OCI-M2 (cell line): ENCODE measurements around the gene KLF14.
"Not testable (repeated sequence)": the region's sequence is repeated elsewhere in the genome, so short reads cannot be mapped to it uniquely, and the experiment has no call there.

Experiments
- DNase-seq: peaks from one replicate; lab custom pipeline; 2025; ENCODE audit not compliant: unreplicated experiment; lab: John Stamatoyannopoulos, UW

Gene KLF14

GRCh38 chr7:130719541-130719940 is 14.5 kb downstream of the KLF14 start:
- DNase-seq = no peak

GRCh38 chr7:130712416-130712815 is 21.6 kb downstream of the KLF14 start:
- no peak for DNase-seq

DNA sequence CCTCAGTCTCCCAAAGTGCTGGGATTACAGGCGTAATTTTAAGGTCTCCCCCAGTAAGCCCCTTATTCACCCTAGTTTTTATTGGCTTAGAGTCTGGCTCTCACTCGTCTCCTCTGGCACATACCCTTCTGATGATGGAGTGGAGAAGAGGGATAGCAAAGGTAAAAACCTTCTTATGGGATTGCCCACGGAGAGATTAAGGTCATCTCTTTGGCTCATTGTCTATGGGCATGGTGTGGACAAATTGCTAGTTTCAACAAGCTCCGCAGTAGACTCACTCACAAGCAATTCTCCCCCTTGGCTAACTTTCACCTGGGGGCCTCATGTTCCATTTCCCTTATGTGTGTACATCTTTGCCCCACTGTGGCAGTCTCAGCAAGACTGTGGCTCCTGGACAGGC is 25.2 kb downstream of the KLF14 start:
- DNase-seq = no peak

DNA sequence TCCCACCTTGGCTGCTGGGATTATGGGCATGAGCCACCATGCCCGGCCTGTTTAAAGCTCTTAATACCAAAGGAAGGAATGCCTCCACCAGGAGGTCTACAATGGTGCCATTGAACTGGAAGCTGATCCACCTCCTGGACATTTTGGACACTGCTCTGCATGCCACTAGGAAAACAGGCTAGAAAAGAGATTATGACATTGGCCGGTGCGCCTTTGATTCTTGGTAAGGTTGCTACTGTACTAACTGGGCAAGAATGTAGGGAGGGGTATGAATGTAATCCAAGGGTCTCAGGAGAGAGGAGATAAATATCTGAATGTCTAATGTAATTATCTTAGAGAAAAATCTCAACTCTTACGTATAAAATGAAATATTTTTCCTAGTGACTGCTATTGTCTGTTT is 26.0 kb downstream of the KLF14 start:
- DNase-seq = no peak

DNA sequence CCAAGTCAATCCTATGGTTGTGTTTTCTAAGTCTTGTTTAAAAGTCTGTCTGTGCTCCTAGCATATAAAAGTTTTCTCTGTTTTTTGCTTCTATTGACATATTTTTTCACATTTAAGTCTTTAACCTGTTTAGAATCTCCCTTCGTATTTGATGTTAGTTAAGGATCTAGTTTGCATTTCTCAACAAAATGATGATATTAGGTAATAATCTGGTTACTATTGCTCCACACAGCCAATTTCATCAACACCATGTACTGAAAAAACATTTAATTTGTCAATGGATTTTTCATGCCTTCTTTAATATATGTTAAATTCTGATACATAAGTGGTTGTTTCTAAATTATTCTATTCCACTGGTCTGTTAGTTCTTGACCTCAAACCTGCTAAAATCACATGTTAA is 30.2 kb downstream of the KLF14 start:
- DNase-seq = no peak

DNA sequence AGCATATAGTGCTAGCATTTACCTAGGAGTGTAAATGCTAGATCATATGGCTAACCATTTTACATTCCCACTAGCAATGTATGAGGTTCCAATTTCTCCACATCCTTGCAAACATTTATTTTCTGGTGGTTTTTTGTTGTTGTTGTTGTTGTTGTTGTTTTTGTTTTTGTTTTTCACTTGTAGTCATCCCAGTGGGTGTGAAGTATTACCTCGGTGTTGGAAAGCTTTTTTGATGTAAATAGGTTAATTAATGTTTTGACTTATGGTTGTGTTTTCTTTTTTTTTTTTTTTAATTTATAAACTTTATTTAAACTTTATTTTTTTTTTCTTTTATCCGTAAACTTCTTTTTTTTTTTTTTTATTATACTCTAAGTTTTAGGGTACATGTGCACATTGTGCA is 32.4 kb downstream of the KLF14 start:
- DNase-seq = no peak

DNA sequence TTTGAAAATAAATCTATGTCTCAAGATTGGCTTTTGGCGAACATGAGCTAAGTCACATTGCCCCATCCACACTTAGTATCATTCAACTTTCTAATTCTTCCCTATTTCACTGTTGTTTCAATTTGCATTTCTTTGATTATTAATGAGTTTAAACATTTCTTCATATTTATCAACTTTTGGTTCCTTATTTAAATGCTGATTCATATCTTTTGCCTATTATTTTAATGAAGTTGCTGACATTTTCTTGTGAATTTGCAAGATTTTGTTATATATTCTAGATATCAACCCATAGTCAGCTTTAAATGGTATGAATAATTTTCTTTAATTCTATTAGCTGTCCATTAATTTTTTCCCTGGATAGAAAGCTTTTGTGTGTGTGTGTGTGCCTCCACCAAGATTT is 33.2 kb downstream of the KLF14 start:
- no peak for DNase-seq

DNA sequence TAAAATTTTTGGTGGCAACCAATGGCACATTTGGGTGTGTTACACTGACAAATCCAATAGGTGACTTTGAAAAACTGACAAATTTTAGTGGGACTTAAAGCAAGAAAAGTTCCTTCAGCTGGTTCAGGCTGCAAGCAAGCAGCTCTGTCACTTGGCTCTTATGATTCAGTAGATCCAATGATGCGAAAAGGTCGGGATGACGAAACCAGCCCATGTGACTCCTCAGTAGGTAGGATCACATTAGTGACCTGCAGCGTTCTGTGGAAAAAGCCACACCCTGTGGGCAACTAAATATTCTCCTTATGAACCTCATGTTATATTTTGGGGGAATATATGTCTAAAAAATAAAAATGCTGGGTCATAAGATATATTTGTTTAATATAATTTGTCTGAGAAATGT is 34.3 kb downstream of the KLF14 start:
- no peak for DNase-seq

DNA sequence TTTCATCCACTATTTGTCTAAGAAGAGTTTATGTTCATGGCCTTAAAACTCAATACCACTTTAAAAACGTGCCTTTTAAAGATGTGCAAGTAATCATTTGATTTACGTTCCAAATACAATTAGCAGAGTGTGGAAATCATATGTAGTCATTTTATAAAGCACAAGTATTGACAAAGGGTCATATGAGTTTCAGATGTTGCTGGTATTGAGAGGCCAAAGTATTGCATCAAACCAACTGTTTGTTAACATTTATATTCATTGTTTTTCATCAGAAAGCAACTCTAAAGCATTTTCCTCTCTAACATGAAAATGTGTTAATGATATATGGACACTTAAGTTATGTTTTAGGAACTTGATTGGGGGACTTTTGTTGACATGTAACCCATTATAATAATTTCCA is 36.2 kb downstream of the KLF14 start:
- no peak for DNase-seq

DNA sequence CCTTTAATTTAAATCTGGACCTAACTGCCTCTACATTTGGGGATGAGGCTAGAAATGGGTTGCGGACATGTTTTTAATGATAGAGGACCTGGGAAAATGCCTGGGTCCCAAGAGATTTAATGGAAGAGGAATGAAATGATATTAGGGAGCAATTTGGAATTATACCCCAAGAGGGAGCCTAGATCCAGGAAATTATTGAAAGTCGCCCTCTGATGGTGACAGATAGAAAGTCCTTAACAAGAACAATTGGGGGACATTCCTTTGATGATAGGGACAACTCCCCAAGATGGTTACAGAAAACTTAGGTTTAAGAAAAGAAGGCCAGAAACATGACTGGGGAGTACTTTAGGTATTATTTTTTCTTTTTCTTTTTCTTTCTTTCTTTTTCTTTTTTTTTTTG is 38.2 kb downstream of the KLF14 start:
- no peak for DNase-seq

GRCh38 chr7:130692396-130692795 is 41.6 kb downstream of the KLF14 start:
- not testable (repeated sequence) for DNase-seq

DNA sequence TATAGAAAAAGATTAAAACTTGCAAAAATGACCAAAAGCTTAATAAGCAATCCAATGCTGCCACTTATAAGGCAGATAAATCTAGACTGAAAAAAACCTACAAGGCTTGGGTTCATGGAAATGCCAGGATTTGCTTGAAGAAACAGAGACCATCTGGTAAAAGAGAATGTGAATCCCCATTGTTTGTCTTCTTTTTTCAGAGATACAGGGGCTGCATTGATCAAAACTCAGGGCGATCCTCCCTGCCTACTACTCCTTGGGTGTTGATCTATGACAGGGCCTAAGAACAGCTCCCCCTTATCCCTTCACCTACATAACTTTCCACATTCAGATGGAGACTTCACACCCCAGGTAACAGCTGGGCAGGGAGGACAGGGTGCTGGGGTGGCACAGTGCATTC is 44.3 kb downstream of the KLF14 start:
- DNase-seq = no peak

DNA sequence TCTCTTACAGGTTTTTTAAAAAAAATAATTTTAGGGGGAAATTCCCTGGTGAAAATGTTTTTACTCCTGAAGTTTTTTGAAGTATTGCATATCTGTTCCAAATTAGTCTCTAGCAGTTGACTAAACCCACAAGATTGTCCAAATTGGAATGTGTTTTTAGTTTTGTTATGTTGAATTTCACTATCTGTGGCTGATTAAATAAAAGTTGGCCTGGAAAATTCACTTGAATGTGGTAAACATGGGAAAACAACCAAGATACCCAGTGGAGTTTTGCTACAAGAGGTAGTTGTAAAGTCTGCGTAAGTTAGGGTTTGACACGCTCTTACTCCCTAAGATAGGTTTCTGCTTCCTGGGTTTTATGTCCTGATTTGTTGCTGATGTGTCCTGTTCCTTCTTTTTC is 51.0 kb downstream of the KLF14 start:
- DNase-seq = no peak
